B cell (primary cell): ENCODE measurements around the gene LYST. TPM values are rescaled to one million over a fixed set of nuclear protein-coding genes. Genes with fewer than 3 reads are reported as not detected.

Experiments used
- ATAC-seq: fragments of 200-7000 bp; cut with Tn5 transposase; one replicate; pipeline ENCODE4 v1.10.0; 2021; ENCODE audit warnings: low read depth, mild to moderate bottlenecking, moderate number of reproducible peaks, moderate library complexity
- CTCF ChIA-PET: fragments of 350-600 bp; sonication (Branson Sonifier 250); formaldehyde crosslinking; loops from one replicate; lab custom pipeline; 2021; ENCODE audit warnings: antibody characterized with exemption, inconsistent platforms; lab: Charles Lee
- POLR2A ChIA-PET: fragments of 350-600 bp; sonication (Branson Sonifier 250); formaldehyde crosslinking; loops from one replicate; lab custom pipeline; 2021; ENCODE audit warnings: antibody characterized with exemption; lab: Charles Lee
- DNase-seq: peaks from one replicate; pipeline ENCODE4 v3.0.0; 2013
- H2AFZ ChIP-seq: 2 replicates; pipeline ENCODE4 v1.6.1; 2012; ENCODE audit warnings: mild to moderate bottlenecking, low read depth, low read length; ENCODE audit not compliant: insufficient read depth, poor library complexity, severe bottlenecking
- H3K27ac ChIP-seq, 2 donors: 1 replicate in 1 of 2; 2 replicates in 1 of 2; pipeline ENCODE4 v1.5.1; 2012 to 2013; ENCODE audit warnings: low read length in 2 of 2, mild to moderate bottlenecking in 2 of 2, moderate library complexity in 1 of 2
- H3K27me3 ChIP-seq, 4 experiments: fragments of 200-600 bp in 1 of 4; sonication (generic) in 1 of 4; replicated peaks in 1 of 4; 1 replicate in 2 of 4; 2 replicates in 2 of 4; pipeline versions ENCODE4 v1.6.1 to v1.7.0; 2013 to 2016; ENCODE audit warnings: low read length in 3 of 4, mild to moderate bottlenecking in 2 of 4, mixed read lengths in 1 of 4, moderate library complexity in 1 of 4; ENCODE audit not compliant: insufficient read depth in 4 of 4, control insufficient read depth in 3 of 4; ENCODE audit errors: control extremely low read depth in 1 of 4
- H3K36me3 ChIP-seq, 2 experiments: replicated peaks in 1 of 2; 1 replicate in 1 of 2; 2 replicates in 1 of 2; pipeline versions ENCODE4 v1.6.1 to v1.7.1; 2013; ENCODE audit warnings: low read length in 1 of 2; ENCODE audit not compliant: insufficient read depth in 2 of 2, control insufficient read depth in 1 of 2; ENCODE audit errors: control extremely low read depth in 1 of 2, extremely low read depth in 1 of 2
- H3K4me1 ChIP-seq, 2 donors: fragments of 200-600 bp in 1 of 2; sonication (generic) in 1 of 2; 1 replicate in 1 of 2; 2 replicates in 1 of 2; pipeline versions ENCODE4 v1.5.1 to v1.6.1; 2013 to 2017; ENCODE audit warnings: low read length in 2 of 2; ENCODE audit not compliant: control insufficient read depth in 2 of 2, insufficient read depth in 2 of 2
- H3K4me2 ChIP-seq: replicated peaks from 2 replicates; pipeline ENCODE3; 2012; ENCODE audit warnings: mild to moderate bottlenecking, low read depth, low read length; ENCODE audit not compliant: poor library complexity, severe bottlenecking
- H3K4me3 ChIP-seq, 5 experiments: fragments of 200-600 bp in 1 of 5; sonication (generic) in 1 of 5; 1 replicate in 3 of 5; 2 replicates in 2 of 5; pipeline versions ENCODE4 v1.5.1 to v1.7.0; 2011 to 2016; ENCODE audit warnings: low read length in 4 of 5, mild to moderate bottlenecking in 4 of 5, low read depth in 2 of 5, control low read depth in 1 of 5, moderate library complexity in 1 of 5; ENCODE audit not compliant: insufficient read depth in 1 of 5; ENCODE audit errors: control extremely low read depth in 1 of 5, extremely low read depth in 1 of 5
- H3K79me2 ChIP-seq: fragments of 200-600 bp; sonication (generic); one replicate; pipeline ENCODE4 v1.6.0; 2016; ENCODE audit warnings: low read length; ENCODE audit not compliant: control insufficient read depth, insufficient read depth
- H3K9ac ChIP-seq: fragments of 200-600 bp; sonication (generic); 2 replicates; pipeline ENCODE4 v1.6.1; 2017; ENCODE audit warnings: mild to moderate bottlenecking, low read length, moderate library complexity
- H3K9me3 ChIP-seq, 3 donors: one replicate each; pipeline versions ENCODE4 v1.6.1 to v1.7.1; 2013; ENCODE audit warnings: low read length in 2 of 3; ENCODE audit not compliant: control insufficient read depth in 2 of 3, insufficient read depth in 1 of 3; ENCODE audit errors: control extremely low read depth in 1 of 3
- H4K20me1 ChIP-seq: 2 replicates; pipeline ENCODE4 v1.6.0; 2012; ENCODE audit warnings: mild to moderate bottlenecking, low read length; ENCODE audit not compliant: insufficient read depth, control insufficient read depth, poor library complexity, severe bottlenecking
- H3K27ac Mint-ChIP-seq: one replicate; pipeline ENCODE4 v1.8.0; 2021; ENCODE audit warnings: mixed read lengths
- H3K27me3 Mint-ChIP-seq: one replicate; pipeline ENCODE4 v1.8.0; 2021; ENCODE audit warnings: mixed read lengths
- H3K4me1 Mint-ChIP-seq: one replicate; pipeline ENCODE4 v1.8.0; 2021; ENCODE audit warnings: mixed read lengths
- H3K4me3 Mint-ChIP-seq: one replicate; pipeline ENCODE4 v1.8.0; 2021; ENCODE audit warnings: mixed read lengths
- H3K9me3 Mint-ChIP-seq: one replicate; pipeline ENCODE4 v1.8.0; 2022; ENCODE audit warnings: mixed read lengths; ENCODE audit not compliant: insufficient read depth
- EZH2 ChIP-seq: IDR thresholded peaks from 2 replicates; pipeline ENCODE4 v1.6.1; 2012; ENCODE audit warnings: borderline replicate concordance, low read depth, mild to moderate bottlenecking, moderate library complexity, low read length; ENCODE audit not compliant: insufficient read depth, poor library complexity, severe bottlenecking
- WGBS: methylation state at CpG from one replicate; pipeline ENCODE4 v1.1.5; 2013; ENCODE audit warnings: missing lambda C conversion rate; ENCODE audit not compliant: insufficient coverage; 5-methylcytosine and 5-hydroxymethylcytosine counted together
- intact Hi-C: fragments of 100-400 bp; cut with micrococcal nuclease; formaldehyde crosslinking; loops from one replicate; pipeline ENCODE4 v1.10.0; 2022
- polyA plus RNA-seq: library from polyadenylated mRNA; depleted of rRNA; stranded (reverse); fragments of >200 nt; gene quantifications from 2 replicates; pipeline ENCODE4 v1.2.3, GENCODE V29; 2012
- total RNA-seq, 2 donors: library from RNA; stranded (reverse); fragments of 120-200 nt in 1 of 2; gene quantifications; 1 replicate in 1 of 2; 2 replicates in 1 of 2; pipeline versions ENCODE4 v1.2.3 to v1.2.4, GENCODE V29; 2013 to 2022
- TF ChIP-seq, protein P1 (sequence below): fragments of 200-600 bp; IDR thresholded peaks from one replicate; pipeline ENCODE4 v1.8.0; 2022; ENCODE audit warnings: antibody characterized with exemption, mild to moderate bottlenecking

Gene LYST
- total and polyA plus RNA-seq, 2 donors (not counting 1 experiment from before 2014, with no cell fraction given): 50.4 to 120 TPM

DNA sequence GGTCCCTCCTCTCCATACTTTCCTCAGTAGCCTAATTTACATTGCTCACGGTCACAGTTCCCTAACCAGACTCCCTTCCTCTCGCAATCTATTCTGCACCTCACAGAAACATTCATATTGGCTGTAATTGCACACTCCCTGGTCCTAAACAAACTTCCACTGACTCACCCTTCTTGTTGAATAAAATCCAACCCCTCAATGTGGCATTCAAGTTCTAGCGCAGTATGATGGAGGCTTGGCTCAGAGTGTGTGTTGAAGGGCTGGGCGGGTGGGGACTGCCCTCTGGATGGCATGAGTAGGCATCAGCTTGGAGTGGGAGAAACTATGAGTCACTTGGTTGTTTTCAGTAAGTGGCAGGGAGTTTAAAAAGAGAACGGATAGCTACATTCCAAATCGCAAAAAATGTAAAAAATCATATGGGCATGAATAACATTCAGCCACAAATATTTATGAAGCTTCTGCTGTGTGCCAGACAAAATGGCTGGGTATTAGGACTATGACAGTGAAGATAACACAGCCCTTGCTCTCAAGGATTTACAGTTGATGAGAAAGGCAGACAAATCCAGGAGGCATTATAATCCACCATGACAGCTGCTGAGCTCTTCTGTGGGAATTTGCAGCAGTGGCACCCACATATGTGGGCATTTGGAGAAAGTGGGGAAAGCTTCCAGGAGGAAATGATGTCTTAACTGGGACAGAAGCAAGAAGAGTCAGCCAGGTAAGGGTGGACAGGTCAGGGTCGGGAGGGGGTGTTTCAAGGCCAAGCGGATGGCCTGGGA lies 42.2 kb upstream of the LYST start:
- no peaks in the 10 kb centered on the region for H4K20me1 ChIP-seq
- ATAC-seq (no peak), DNase-seq (no peak)
- intact Hi-C loops: no loop called here
- WGBS: 96% methylated on average over 6 of the region's 8 CpGs
- ChIA-PET CTCF (no interaction called here), POLR2A (no interaction called here)
- no peak overlapping the region for H3K9ac ChIP-seq
- no peaks in the 10 kb centered on the region for H3K27me3 ChIP-seq
- H3K4me2 ChIP-seq: no peak overlapping the region
- H3K9me3 ChIP-seq: no peaks in the 10 kb centered on the region
- no peaks in the 10 kb centered on the region for H3K36me3 ChIP-seq
- H3K4me3 Mint-ChIP-seq: no peak overlapping the region
- TF ChIP-seq, protein P1, sequence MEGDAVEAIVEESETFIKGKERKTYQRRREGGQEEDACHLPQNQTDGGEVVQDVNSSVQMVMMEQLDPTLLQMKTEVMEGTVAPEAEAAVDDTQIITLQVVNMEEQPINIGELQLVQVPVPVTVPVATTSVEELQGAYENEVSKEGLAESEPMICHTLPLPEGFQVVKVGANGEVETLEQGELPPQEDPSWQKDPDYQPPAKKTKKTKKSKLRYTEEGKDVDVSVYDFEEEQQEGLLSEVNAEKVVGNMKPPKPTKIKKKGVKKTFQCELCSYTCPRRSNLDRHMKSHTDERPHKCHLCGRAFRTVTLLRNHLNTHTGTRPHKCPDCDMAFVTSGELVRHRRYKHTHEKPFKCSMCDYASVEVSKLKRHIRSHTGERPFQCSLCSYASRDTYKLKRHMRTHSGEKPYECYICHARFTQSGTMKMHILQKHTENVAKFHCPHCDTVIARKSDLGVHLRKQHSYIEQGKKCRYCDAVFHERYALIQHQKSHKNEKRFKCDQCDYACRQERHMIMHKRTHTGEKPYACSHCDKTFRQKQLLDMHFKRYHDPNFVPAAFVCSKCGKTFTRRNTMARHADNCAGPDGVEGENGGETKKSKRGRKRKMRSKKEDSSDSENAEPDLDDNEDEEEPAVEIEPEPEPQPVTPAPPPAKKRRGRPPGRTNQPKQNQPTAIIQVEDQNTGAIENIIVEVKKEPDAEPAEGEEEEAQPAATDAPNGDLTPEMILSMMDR: no peak
- TF ChIP-seq EZH2: no peak
- H3K4me1 Mint-ChIP-seq: peaks cover 9% of the 10 kb centered on the region
- no peaks in the 10 kb centered on the region for H3K79me2 ChIP-seq
- no peak overlapping the region for H3K27ac ChIP-seq
- H3K4me1 ChIP-seq: peaks cover 0 to 4% of the 10 kb centered on the region in 2 donors
- no peaks in the 10 kb centered on the region for H3K27me3 Mint-ChIP-seq
- H3K9me3 Mint-ChIP-seq: no peaks in the 10 kb centered on the region
- H3K27ac Mint-ChIP-seq: no peak overlapping the region
- H3K4me3 ChIP-seq: no peak overlapping the region
- H2AFZ ChIP-seq: no peak overlapping the region

DNA sequence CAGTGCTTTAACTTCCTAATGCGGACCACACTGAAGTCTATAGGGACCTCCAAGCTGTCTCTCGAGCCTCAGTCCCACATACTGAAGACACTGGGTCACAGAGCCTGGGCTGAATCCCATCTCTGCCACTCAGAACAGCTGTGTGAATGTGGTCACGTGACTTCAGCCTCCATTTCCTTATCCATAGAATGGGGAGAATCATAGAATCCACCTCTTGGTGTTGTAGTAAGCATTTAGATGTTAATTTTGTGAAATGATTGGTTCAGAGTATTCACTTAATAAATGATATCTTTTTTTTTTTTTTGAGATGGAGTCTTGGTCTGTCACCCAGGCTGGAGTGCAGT lies 41.2 kb upstream of the LYST start:
- Mint-ChIP-seq H3K4me3 (no peak overlapping the region), H3K27ac (no peak overlapping the region), H3K4me1 (peaks cover 9% of the 10 kb centered on the region), H3K27me3 (no peaks in the 10 kb centered on the region), H3K9me3 (no peaks in the 10 kb centered on the region)
- no peak for DNase-seq
- Histone ChIP-seq H3K4me3 (no peak overlapping the region), H3K36me3 (no peaks in the 10 kb centered on the region), H3K9ac (no peak overlapping the region), H3K79me2 (no peaks in the 10 kb centered on the region), H3K4me2 (no peak overlapping the region), H3K9me3 (no peaks in the 10 kb centered on the region), H3K27ac (no peak overlapping the region), H3K4me1 (peaks cover 0 to 4% of the 10 kb centered on the region in 2 donors), H3K27me3 (no peaks in the 10 kb centered on the region), H4K20me1 (no peaks in the 10 kb centered on the region), H2AFZ (no peak overlapping the region)
- intact Hi-C loops: no loop called here
- ChIA-PET CTCF (interaction anchor here (0.6 kb wide), 1 partner anchor 54 kb away, joined by 3 read pairs; no protein-coding TSS in a partner anchor), POLR2A (no interaction called here)
- 83% methylated on average over 2 of the region's 3 CpGs for WGBS
- TF ChIP-seq EZH2: no peak
- TF ChIP-seq, protein P1: no peak
- no peak for ATAC-seq
